ENCODE data around the gene METTL24. TPM values are rescaled to one million over a fixed set of nuclear protein-coding genes. Genes with fewer than 3 reads are reported as not detected.

The METTL24 gene
- total and polyA plus RNA-seq, 2 of the 13 experiments (the other 11 are each of a cell fraction or from before 2014, with no cell fraction given): not detected

GRCh38 chr6:110341663-110342596 is 16.2 kb downstream of the METTL24 start (continued):
- TF ChIP-seq ZNF407 (CRISPR knock-in tag; IDR thresholded peaks at IDR 0.05; ENCODE audit: not compliant biosample characterization) (no peak), MXI1 (IDR thresholded peaks at IDR 0.05; ENCODE audit: borderline replicate concordance, low read depth, low read length) (no peak), MIER2 (CRISPR knock-in tag; IDR thresholded peaks at IDR 0.05) (no peak), ZNF460 (CRISPR knock-in tag; IDR thresholded peaks at IDR 0.05; ENCODE audit: borderline replicate concordance) (no peak), ZNF883 (CRISPR knock-in tag; IDR thresholded peaks at IDR 0.05; ENCODE audit: not compliant biosample characterization) (no peak), NFYB (CRISPR knock-in tag; IDR thresholded peaks at IDR 0.05) (no peak), FOXA3 (CRISPR knock-in tag; IDR thresholded peaks at IDR 0.05) (no peak), ZNF367 (CRISPR knock-in tag; IDR thresholded peaks at IDR 0.05; ENCODE audit: borderline replicate concordance) (0 out of 2 replicates have a peak, but pooled peaks have one; percentile 29), XRCC5 (optimal IDR thresholded peaks at IDR 0.05; ENCODE audit: low read length) (peak; percentile 63), MLXIP (CRISPR knock-in tag; IDR thresholded peaks at IDR 0.05; ENCODE audit: borderline replicate concordance) (no peak), ZNF616 (CRISPR knock-in tag; IDR thresholded peaks at IDR 0.05; ENCODE audit: low read depth) (no peak), RARA (CRISPR knock-in tag; IDR thresholded peaks at IDR 0.05) (no peak), ZMAT5 (CRISPR knock-in tag; IDR thresholded peaks at IDR 0.05; ENCODE audit: borderline replicate concordance, low read depth) (no peak), ZNF335 (CRISPR knock-in tag; IDR thresholded peaks at IDR 0.05) (no peak), HOXA7 (CRISPR knock-in tag; IDR thresholded peaks at IDR 0.05) (no peak)

Measured in HepG2 (cell line).